DND-41 (cell line): ENCODE data around the gene ASXL1.
"Not testable (repeated sequence)": the region's sequence is repeated elsewhere in the genome, so short reads cannot be mapped to it uniquely, and the experiment has no call there.

Experiments used
- ATAC-seq: fragments of 200-7000 bp; cut with Tn5 transposase; 3 replicates; pipeline ENCODE4 v1.9.1; 2021; ENCODE audit warnings: low read depth; ENCODE audit not compliant: insufficient read depth
- DNase-seq: peaks from one replicate; pipeline ENCODE4 v3.0.0-alpha.2; 2020
- H2AFZ ChIP-seq: 2 replicates; pipeline ENCODE4 v1.6.0; 2012; ENCODE audit warnings: low read depth, low read length
- H3K27ac ChIP-seq: 2 replicates; pipeline ENCODE4 v1.5.1; 2012; ENCODE audit warnings: low read length, inconsistent platforms
- H3K27me3 ChIP-seq: fragments of 200-600 bp; sonication (generic); 2 replicates; pipeline ENCODE4 v1.6.0; 2012; ENCODE audit warnings: low read length, mild to moderate bottlenecking, inconsistent platforms; ENCODE audit not compliant: insufficient read depth, poor library complexity
- H3K36me3 ChIP-seq: 2 replicates; pipeline ENCODE4 v1.5.1; 2012; ENCODE audit warnings: low read length, inconsistent platforms; ENCODE audit not compliant: insufficient read depth
- H3K4me1 ChIP-seq: 2 replicates; pipeline ENCODE4 v1.5.1; 2012; ENCODE audit warnings: mild to moderate bottlenecking, low read length; ENCODE audit not compliant: insufficient read depth
- H3K4me2 ChIP-seq: 2 replicates; pipeline ENCODE4 v1.6.0; 2012; ENCODE audit warnings: mild to moderate bottlenecking, moderate library complexity, low read length, inconsistent platforms; ENCODE audit not compliant: insufficient read depth
- H3K4me3 ChIP-seq, 2 experiments: fragments of 200-600 bp in 1 of 2; shearing (Covaris generic) in 1 of 2; 2 replicates each; pipeline ENCODE4 v1.5.1; 2012 to 2016; ENCODE audit warnings: inconsistent platforms in 2 of 2, low read length in 2 of 2, mild to moderate bottlenecking in 2 of 2, low read depth in 1 of 2, moderate library complexity in 1 of 2
- H3K79me2 ChIP-seq: 2 replicates; pipeline ENCODE4 v1.6.0; 2012; ENCODE audit warnings: low read length, inconsistent platforms; ENCODE audit not compliant: insufficient read depth
- H3K9ac ChIP-seq: 2 replicates; pipeline ENCODE4 v1.6.0; 2012; ENCODE audit warnings: low read depth, mild to moderate bottlenecking, inconsistent platforms, low read length, moderate library complexity
- H3K9me3 ChIP-seq: 2 replicates; pipeline ENCODE4 v1.5.1; 2012; ENCODE audit warnings: low read length, moderate library complexity, mild to moderate bottlenecking, inconsistent platforms; ENCODE audit not compliant: insufficient read depth, severe bottlenecking
- H4K20me1 ChIP-seq: 2 replicates; pipeline ENCODE4 v1.6.0; 2012; ENCODE audit warnings: low read length; ENCODE audit not compliant: insufficient read depth
- CTCF ChIP-seq: IDR thresholded peaks from 2 replicates; pipeline ENCODE4 v1.5.1; 2012; ENCODE audit warnings: borderline replicate concordance, low read length, moderate library complexity, mild to moderate bottlenecking; ENCODE audit not compliant: poor library complexity, severe bottlenecking; ENCODE audit errors: extremely low read depth
- EZH2 ChIP-seq: IDR thresholded peaks from 3 replicates; pipeline ENCODE4 v1.6.1; 2012; ENCODE audit warnings: borderline replicate concordance, low read depth, mild to moderate bottlenecking, moderate library complexity, low read length, inconsistent platforms; ENCODE audit not compliant: severe bottlenecking

Gene ASXL1

GRCh38 chr20:32380745-32381144, 22.6 kb downstream of the ASXL1 start:
- Histone ChIP-seq H2AFZ (no peak overlapping the region), H3K79me2 (peaks cover 92% of the 10 kb centered on the region), H3K27me3 (no peaks in the 10 kb centered on the region), H3K9ac (no peak overlapping the region), H3K4me3 (no peak overlapping the region), H3K27ac (no peak overlapping the region), H3K9me3 (no peaks in the 10 kb centered on the region), H3K36me3 (peaks cover 58% of the 10 kb centered on the region), H3K4me2 (no peak overlapping the region), H3K4me1 (peaks cover 20% of the 10 kb centered on the region), H4K20me1 (peaks cover 58% of the 10 kb centered on the region)
- TF ChIP-seq EZH2, result no peak
- no peak for ATAC-seq
- no peak for DNase-seq

- Histone ChIP-seq H3K9ac (no peak overlapping the region), H3K9me3 (no peaks in the 10 kb centered on the region), H3K36me3 (peaks cover 53% of the 10 kb centered on the region), H3K27me3 (no peaks in the 10 kb centered on the region), H4K20me1 (peaks cover 63% of the 10 kb centered on the region), H3K4me2 (no peak overlapping the region), H3K4me1 (peaks cover 36% of the 10 kb centered on the region), H2AFZ (no peak overlapping the region), H3K27ac (no peak overlapping the region), H3K4me3 (no peak overlapping the region), H3K79me2 (peaks cover 91% of the 10 kb centered on the region)
- DNase-seq (no peak), ATAC-seq (no peak)
- TF ChIP-seq CTCF (no peak), EZH2 (no peak)
Measured at GRCh38 chr20:32382102-32382950, 24.2 kb downstream of the ASXL1 start.

GRCh38 chr20:32383441-32383840, 25.3 kb downstream of the ASXL1 start:
- not testable (repeated sequence) for H3K9ac ChIP-seq, H3K27me3 ChIP-seq, ATAC-seq, H3K9me3 ChIP-seq, H2AFZ ChIP-seq, H3K4me2 ChIP-seq, H3K4me3 ChIP-seq, DNase-seq
- peaks cover 42% of the 10 kb centered on the region for H3K36me3 ChIP-seq
- H3K4me1 ChIP-seq, result peaks cover 45% of the 10 kb centered on the region
- peaks cover 91% of the 10 kb centered on the region for H3K79me2 ChIP-seq
- 0 out of 2 replicates have a peak overlapping the region, but pooled peaks have one; percentile 1 for H3K27ac ChIP-seq
- H4K20me1 ChIP-seq, result peaks cover 63% of the 10 kb centered on the region

- DNase-seq, result no peak
- H3K4me1 ChIP-seq, result peaks cover 45% of the 10 kb centered on the region
- peaks cover 76% of the 10 kb centered on the region for H4K20me1 ChIP-seq
- no peak overlapping the region for H2AFZ ChIP-seq
- TF ChIP-seq CTCF (no peak), EZH2 (no peak)
- no peak overlapping the region for H3K9ac ChIP-seq
- H3K79me2 ChIP-seq, result peaks cover 92% of the 10 kb centered on the region
- peaks cover 47% of the 10 kb centered on the region for H3K36me3 ChIP-seq
- no peak overlapping the region for H3K4me2 ChIP-seq
- no peak overlapping the region; the same call in 1 of the 2 replicates for H3K27ac ChIP-seq
- H3K9me3 ChIP-seq, result no peaks in the 10 kb centered on the region
- no peaks in the 10 kb centered on the region for H3K27me3 ChIP-seq
- ATAC-seq, result no peak
- no peak overlapping the region for H3K4me3 ChIP-seq
Measured at GRCh38 chr20:32385541-32385940, 27.4 kb downstream of the ASXL1 start.
